NCI-H774 (cell line): Measurements from ENCODE around the gene PRKAG1.

ENCODE experiments used
- DNase-seq: peaks from one replicate; lab custom pipeline; 2025; lab: John Stamatoyannopoulos, UW

The PRKAG1 gene

GRCh38 chr12:48966177-48966895 lies 52.2 kb downstream of the PRKAG1 start:
- no peak for DNase-seq

DNA sequence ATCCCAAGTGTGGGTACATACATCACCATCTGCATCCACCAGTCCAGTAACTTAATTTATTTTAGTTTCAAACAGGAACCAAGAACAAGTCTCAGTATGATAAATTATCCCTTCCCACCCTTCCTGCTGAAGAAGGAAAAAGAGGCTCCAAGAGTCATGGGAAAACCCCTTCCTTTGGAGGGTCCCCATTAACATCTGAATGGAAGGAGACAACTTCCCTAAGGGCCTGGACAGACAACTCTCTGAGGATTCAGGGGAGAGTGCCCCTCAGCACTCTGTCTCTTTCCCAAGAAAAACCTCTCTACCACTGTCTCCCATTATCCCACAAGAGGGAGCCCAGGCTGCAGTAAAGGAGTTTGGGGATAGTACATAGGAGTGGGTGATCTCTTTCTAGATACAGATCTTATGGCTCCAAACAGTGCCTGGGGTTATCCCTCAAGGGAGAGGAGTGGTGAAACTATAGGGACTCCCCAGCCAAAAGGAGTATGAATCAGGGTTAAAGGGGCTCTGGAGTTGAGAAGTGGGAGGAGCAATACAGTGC lies 53.2 kb downstream of the PRKAG1 start:
- DNase-seq = no peak

DNA sequence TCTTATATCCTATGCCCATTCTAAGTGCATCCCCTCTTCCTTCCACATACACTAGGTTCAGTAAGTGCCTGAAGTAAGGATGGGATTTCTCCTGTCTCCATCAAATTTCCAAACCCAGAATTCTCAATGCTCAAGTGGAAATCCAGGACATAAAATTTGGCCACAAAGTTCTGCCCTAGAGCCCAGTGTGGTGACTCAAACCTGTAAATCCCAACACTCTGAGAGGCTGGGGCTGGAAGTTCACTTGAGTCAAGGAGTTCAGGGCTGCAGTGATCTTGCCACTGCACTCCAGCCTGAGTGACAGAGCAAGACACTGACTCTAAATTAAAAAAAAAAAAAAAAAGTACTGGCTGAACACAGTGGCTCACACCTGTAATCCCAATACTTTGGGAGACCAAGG lies 56.8 kb downstream of the PRKAG1 start:
- no peak for DNase-seq

DNA sequence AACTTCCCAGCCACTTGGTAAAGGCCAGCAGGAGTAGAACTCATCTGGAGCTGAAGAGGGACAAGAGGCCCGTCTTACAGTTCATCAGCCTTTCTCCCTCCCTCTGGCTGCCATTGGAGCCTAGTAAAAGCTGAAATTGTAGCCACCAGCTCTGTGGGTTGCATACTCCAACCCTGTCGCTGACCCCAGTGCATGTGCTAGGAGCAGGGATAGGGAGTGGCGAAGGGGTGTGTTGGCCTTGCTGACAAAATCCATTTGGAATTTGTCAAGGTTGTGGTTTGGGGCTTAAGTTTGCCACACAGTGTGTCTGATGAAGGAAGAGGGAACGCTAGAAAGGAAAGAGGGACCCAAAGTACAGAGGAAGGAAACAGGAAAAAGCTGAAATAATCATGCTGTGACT lies 57.2 kb downstream of the PRKAG1 start:
- no peak for DNase-seq

DNA sequence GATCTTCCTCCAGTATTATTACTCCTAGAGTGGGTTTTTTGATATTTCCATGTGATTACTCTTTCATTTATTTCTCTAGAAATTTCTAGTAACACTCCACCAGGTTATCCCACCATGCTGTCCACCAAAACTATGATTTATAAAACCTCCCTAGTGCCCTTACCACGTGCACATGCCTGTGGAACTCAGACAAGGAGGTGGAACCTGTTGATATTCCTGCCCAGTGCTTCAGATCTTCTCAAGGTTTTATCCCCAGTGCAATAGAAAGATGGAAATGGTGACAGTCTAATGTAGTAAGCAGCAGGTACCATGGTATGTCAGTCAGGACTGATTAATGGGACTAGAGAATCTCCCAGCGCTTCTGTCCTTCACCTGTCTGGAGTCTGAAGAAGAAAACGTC lies 57.7 kb downstream of the PRKAG1 start:
- DNase-seq = no peak

- DNase-seq = no peak
Measured at GRCh38 chr12:48958049-48958388, 60.6 kb downstream of the PRKAG1 start.

GRCh38 chr12:48957141-48958048 lies 61.2 kb downstream of the PRKAG1 start, which contains the start of gene ARF3:
TSS of gene ARF3 (minus strand) at chr12:48957487. CDS start at chr12:48941095, 16,392 bp downstream.
- DNase-seq = peak; percentile 98

DNA sequence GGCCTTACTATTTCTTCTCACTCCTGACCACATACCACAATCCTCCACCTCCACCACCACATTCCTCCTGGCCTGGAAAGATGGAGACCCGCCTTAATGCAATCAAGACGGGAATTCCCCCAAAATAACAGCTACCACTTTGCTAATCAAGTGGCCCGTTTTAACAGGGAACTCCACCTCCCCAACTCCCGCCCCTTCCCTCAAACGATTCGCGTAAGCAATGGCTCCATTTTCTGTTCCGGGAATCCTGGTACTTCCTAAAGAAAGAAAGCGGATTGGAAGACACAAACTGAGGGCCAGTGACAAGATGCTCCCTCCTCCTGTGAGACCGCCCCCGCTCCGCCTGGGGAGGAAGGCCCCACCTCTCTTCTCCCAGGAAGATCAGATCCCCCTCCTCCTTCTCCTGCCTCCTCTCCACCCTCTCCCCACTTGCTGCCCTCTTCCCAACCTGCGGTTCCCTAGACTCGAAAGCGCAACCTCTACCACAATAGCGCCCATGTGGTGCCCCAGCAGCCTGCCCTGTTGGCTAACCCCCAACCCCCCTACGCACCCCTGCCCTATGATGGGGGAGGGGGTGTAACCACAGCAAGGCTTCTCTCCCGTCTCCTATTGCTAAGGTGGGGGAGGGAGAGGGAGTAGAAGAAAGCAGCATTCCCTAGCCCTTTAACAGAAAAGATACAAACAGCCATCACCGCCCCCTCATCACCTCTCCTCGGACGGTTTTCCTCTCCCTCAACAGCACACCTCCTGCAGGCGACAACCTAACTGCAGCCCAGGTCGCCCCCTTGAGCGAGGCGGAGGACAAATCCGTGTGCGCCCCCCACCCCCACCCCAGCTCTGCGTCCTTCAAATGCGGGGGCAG lies 62.1 kb downstream of the PRKAG1 start:
- DNase-seq = peak; percentile 91

DNA sequence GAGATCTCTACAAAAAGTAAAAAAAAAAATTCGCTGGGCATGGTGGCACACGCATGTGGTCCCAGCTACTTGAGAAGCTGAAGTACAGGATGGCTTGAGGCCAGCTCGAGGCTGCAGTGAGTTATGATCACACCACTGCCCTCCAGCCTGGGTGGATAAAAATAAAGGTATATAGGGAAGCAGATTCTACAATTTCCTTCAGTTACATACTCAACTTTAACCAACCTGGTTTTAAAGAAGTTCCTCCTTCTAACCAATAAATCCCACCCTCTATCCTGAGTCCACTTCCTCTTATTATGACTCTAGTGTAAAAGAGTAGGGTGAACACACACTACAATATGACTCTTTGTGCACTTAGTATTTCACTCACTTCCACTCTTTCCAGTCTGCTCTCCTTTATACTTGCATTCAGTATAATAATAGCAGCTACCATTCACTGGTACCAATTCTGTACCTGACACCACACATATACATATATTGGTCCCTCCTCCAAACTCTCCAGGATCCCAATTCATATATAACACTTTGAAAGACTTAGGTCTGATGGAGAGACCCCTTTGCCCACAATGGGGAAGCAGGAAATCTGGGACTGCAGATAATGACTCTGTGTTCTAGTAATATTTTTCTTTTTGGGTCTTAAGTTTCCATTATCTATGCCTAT lies 63.6 kb downstream of the PRKAG1 start:
- no peak for DNase-seq

GRCh38 chr12:48954061-48954460 lies 64.5 kb downstream of the PRKAG1 start:
- DNase-seq = no peak

DNA sequence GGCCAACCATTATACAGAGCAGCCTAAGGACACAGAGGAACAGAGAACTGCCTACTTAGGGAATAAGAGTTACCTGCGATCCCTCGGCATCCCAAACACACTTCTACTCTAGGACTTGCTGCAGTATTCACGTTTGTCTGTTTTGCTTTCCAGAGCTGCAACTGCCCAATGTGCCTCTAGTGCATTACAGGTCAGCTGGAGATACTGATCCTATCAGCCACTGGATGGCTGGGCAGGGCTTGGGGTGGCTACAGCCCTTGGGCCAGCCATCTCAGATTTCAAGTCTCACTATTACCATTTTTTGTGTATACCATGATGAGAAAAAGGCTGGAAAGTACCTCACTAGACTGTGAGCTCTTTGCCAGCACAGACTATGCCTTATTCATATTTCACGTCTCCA lies 65.9 kb downstream of the PRKAG1 start:
- no peak for DNase-seq
